Measurements from ENCODE around the gene ANKMY2.

GRCh38 chr7:16652888-16653287 is 7.3 kb upstream of the ANKMY2 start:
- TF ChIP-seq, protein P1, sequence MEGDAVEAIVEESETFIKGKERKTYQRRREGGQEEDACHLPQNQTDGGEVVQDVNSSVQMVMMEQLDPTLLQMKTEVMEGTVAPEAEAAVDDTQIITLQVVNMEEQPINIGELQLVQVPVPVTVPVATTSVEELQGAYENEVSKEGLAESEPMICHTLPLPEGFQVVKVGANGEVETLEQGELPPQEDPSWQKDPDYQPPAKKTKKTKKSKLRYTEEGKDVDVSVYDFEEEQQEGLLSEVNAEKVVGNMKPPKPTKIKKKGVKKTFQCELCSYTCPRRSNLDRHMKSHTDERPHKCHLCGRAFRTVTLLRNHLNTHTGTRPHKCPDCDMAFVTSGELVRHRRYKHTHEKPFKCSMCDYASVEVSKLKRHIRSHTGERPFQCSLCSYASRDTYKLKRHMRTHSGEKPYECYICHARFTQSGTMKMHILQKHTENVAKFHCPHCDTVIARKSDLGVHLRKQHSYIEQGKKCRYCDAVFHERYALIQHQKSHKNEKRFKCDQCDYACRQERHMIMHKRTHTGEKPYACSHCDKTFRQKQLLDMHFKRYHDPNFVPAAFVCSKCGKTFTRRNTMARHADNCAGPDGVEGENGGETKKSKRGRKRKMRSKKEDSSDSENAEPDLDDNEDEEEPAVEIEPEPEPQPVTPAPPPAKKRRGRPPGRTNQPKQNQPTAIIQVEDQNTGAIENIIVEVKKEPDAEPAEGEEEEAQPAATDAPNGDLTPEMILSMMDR (IDR thresholded peaks at IDR 0.05): no peak
- no peak for TF ChIP-seq POLR2A (IDR thresholded peaks at IDR 0.05)
